GM18861 (cell line): ENCODE measurements around the gene RPLP1.

Experiments
- ATAC-seq: cut with Tn5 transposase; IDR thresholded peaks from one replicate; pipeline ENCODE4 v1.9.1; 2021; ENCODE audit not compliant: unreplicated experiment

Gene RPLP1

GRCh38 chr15:69468241-69469121 is 15.9 kb downstream of the RPLP1 start:
- no peak for ATAC-seq

GRCh38 chr15:69469467-69470201 is 17.0 kb downstream of the RPLP1 start:
- no peak for ATAC-seq

GRCh38 chr15:69472046-69472445 is 19.4 kb downstream of the RPLP1 start:
- ATAC-seq, result no peak

- ATAC-seq, result no peak
These were observed 19.9 kb downstream of the RPLP1 start for GRCh38 chr15:69472562-69472961.

- no peak for ATAC-seq
These were observed 21.7 kb downstream of the RPLP1 start for GRCh38 chr15:69474291-69474690.

- ATAC-seq, result no peak
These were observed 22.3 kb downstream of the RPLP1 start for GRCh38 chr15:69474846-69475455.

GRCh38 chr15:69475769-69476358 is 23.2 kb downstream of the RPLP1 start:
- no peak for ATAC-seq

- ATAC-seq, result no peak
These were observed 24.3 kb downstream of the RPLP1 start for GRCh38 chr15:69476704-69477473.

GRCh38 chr15:69478259-69478781 is 25.7 kb downstream of the RPLP1 start:
- no peak for ATAC-seq

- ATAC-seq, result no peak
These were observed 26.5 kb downstream of the RPLP1 start for GRCh38 chr15:69479081-69479480.

- no peak for ATAC-seq
These were observed 27.4 kb downstream of the RPLP1 start for GRCh38 chr15:69479971-69480370.

GRCh38 chr15:69480932-69481331 is 28.3 kb downstream of the RPLP1 start:
- ATAC-seq, result no peak

- no peak for ATAC-seq
These were observed 30.2 kb downstream of the RPLP1 start for GRCh38 chr15:69482686-69483256.

- no peak for ATAC-seq
These were observed 32.2 kb downstream of the RPLP1 start for GRCh38 chr15:69484837-69485236.

- no peak for ATAC-seq
These were observed 34.0 kb downstream of the RPLP1 start for GRCh38 chr15:69486481-69487110.

GRCh38 chr15:69489073-69489571 is 36.5 kb downstream of the RPLP1 start:
- no peak for ATAC-seq

GRCh38 chr15:69490356-69491037 is 37.9 kb downstream of the RPLP1 start:
- no peak for ATAC-seq

- no peak for ATAC-seq
These were observed 38.5 kb downstream of the RPLP1 start for GRCh38 chr15:69491038-69491505.

GRCh38 chr15:69493406-69493805 is 40.8 kb downstream of the RPLP1 start:
- no peak for ATAC-seq
